OCI-LY1 (cell line): ENCODE data around the gene KIAA1191.

Experiments used
- CTCF ChIP-seq: fragments of 200-600 bp; sonication (generic), shearing (Covaris generic); IDR thresholded peaks from 2 replicates; pipeline ENCODE4 v1.5.1; 2017; ENCODE audit warnings: mild to moderate bottlenecking, antibody characterized with exemption, low read length, moderate library complexity, mixed read lengths
- EZH2 ChIP-seq: fragments of 200-600 bp; sonication (generic), shearing (Covaris generic); IDR thresholded peaks from 2 replicates; pipeline ENCODE4 v1.8.0; 2017; ENCODE audit warnings: borderline replicate concordance, mixed run types, mild to moderate bottlenecking, antibody characterized with exemption, low read length, moderate library complexity, mixed read lengths

- no peak for TF ChIP-seq EZH2
- TF ChIP-seq CTCF, result no peak
These were observed 8.6 kb upstream of the KIAA1191 start for GRCh38 chr5:176369934-176370711.
